HepG2 (cell line): ENCODE measurements around the gene NBPF1. TPM values are rescaled to one million over a fixed set of nuclear protein-coding genes. Genes with fewer than 3 reads are reported as not detected.

Source experiments
- ATF5 ChIP-seq: sonication (generic); formaldehyde crosslinking; IDR thresholded peaks from 2 replicates; pipeline ENCODE4 v1.4.0; 2020; ENCODE audit warnings: mild to moderate bottlenecking, low read depth, missing genetic modification reagents
- ATF7 ChIP-seq, 2 experiments: fragments of 450-650 bp in 1 of 2; sonication (generic) in 1 of 2; formaldehyde crosslinking in 1 of 2; IDR thresholded peaks; 2 replicates each; pipeline versions ENCODE4 v1.4.0 to v1.6.1; 2016 to 2020; ENCODE audit warnings: antibody characterized with exemption in 1 of 2, mild to moderate bottlenecking in 1 of 2, missing genetic modification reagents in 1 of 2
- DR1 ChIP-seq: sonication (generic); formaldehyde crosslinking; IDR thresholded peaks from 2 replicates; pipeline ENCODE4 v1.8.0; 2021; ENCODE audit warnings: mild to moderate bottlenecking, missing genetic modification reagents, inconsistent platforms
- E2F5 ChIP-seq: sonication (generic); formaldehyde crosslinking; conservative IDR thresholded peaks from 2 replicates; pipeline ENCODE4 v1.4.0; 2020; ENCODE audit warnings: missing genetic modification reagents
- FOXM1 ChIP-seq: sonication (generic); formaldehyde crosslinking; IDR thresholded peaks from 2 replicates; pipeline ENCODE4 v1.5.0; 2020; ENCODE audit warnings: missing genetic modification reagents
- FOXP1 ChIP-seq, 2 experiments: fragments of 450-650 bp in 1 of 2; IDR thresholded peaks; 2 replicates each; pipeline ENCODE4 v1.6.1; 2017 to 2018; ENCODE audit warnings: antibody characterized with exemption in 1 of 2
- GABPB1 ChIP-seq: IDR thresholded peaks from 2 replicates; pipeline ENCODE4 v1.6.1; 2016; ENCODE audit warnings: mild to moderate bottlenecking, missing genetic modification reagents, moderate library complexity, missing compliant biosample characterization
- KDM5B ChIP-seq: sonication (generic); formaldehyde crosslinking; IDR thresholded peaks from 2 replicates; pipeline ENCODE4 v1.4.0; 2020; ENCODE audit warnings: missing genetic modification reagents, mild to moderate bottlenecking, borderline replicate concordance
- KLF16 ChIP-seq, 2 experiments: sonication (generic) in 1 of 2; formaldehyde crosslinking in 1 of 2; IDR thresholded peaks; 2 replicates each; pipeline versions ENCODE4 v1.6.1 to v1.8.0; 2016 to 2023; ENCODE audit warnings: missing genetic modification reagents in 2 of 2, missing compliant biosample characterization in 1 of 2
- NAIF1 ChIP-seq: sonication (generic); formaldehyde crosslinking; IDR thresholded peaks from 2 replicates; pipeline ENCODE4 v1.5.0; 2020; ENCODE audit warnings: mild to moderate bottlenecking, missing genetic modification reagents, borderline replicate concordance
- RBM22 ChIP-seq: fragments of 200-400 bp; formaldehyde crosslinking; optimal IDR thresholded peaks from 2 replicates; pipeline ENCODE3; 2017; ENCODE audit warnings: mild to moderate bottlenecking, low read length, moderate library complexity
- TCF7L2 ChIP-seq: IDR thresholded peaks from 2 replicates; pipeline ENCODE4 v1.6.1; 2011; ENCODE audit warnings: mild to moderate bottlenecking, low read depth, low read length, moderate library complexity
- ZBTB33 ChIP-seq: sonication (generic); formaldehyde crosslinking; IDR thresholded peaks from 2 replicates; pipeline ENCODE4 v1.4.0; 2020; ENCODE audit warnings: missing genetic modification reagents
- ZEB1 ChIP-seq: IDR thresholded peaks from 2 replicates; pipeline ENCODE4 v1.6.1; 2012; ENCODE audit warnings: mild to moderate bottlenecking, low read depth, inconsistent platforms; ENCODE audit not compliant: insufficient replicate concordance
- ZFAT ChIP-seq: sonication (generic); formaldehyde crosslinking; conservative IDR thresholded peaks from 2 replicates; pipeline ENCODE4 v1.8.1; 2023; ENCODE audit warnings: missing genetic modification reagents, inconsistent platforms
- ZNF746 ChIP-seq: sonication (generic); formaldehyde crosslinking; IDR thresholded peaks from 2 replicates; pipeline ENCODE4 v1.8.0; 2022; ENCODE audit warnings: mild to moderate bottlenecking, missing genetic modification reagents
- ZNF773 ChIP-seq: sonication (generic); formaldehyde crosslinking; IDR thresholded peaks from 2 replicates; pipeline ENCODE4 v1.4.0; 2020; ENCODE audit warnings: missing genetic modification reagents, borderline replicate concordance
- polyA plus RNA-seq, 8 experiments: library from polyadenylated mRNA; depleted of rRNA in 3 of 8; stranded (reverse) in 7 of 8; unstranded in 1 of 8; fragments of >200 nt; fragmentation: Illumina TruSeq in 4 of 8; extraction: Trizol in 4 of 8; gene quantifications; 2 replicates each; pipeline versions ENCODE4 v1.2.1 to v1.2.3, GENCODE V29; 2011 to 2016; ENCODE audit warnings: low read depth in 4 of 8, missing spikeins in 1 of 8, mixed read lengths in 1 of 8; ENCODE audit not compliant: insufficient read depth in 1 of 8
- total RNA-seq, 5 experiments: library from RNA; depleted of rRNA; stranded (reverse); fragments of >200 nt; fragmentation: Illumina TruSeq; extraction: Trizol; gene quantifications; 2 replicates each; pipeline ENCODE4 v1.2.3, GENCODE V29; 2016; ENCODE audit warnings: low read depth in 1 of 5
- TF ChIP-seq, protein P1 (sequence below): sonication (generic); formaldehyde crosslinking; IDR thresholded peaks from 2 replicates; pipeline ENCODE4 v1.5.1; 2020; ENCODE audit warnings: missing genetic modification reagents, mild to moderate bottlenecking, borderline replicate concordance
- TF ChIP-seq, protein P2 (sequence below): fragments of 450-650 bp; IDR thresholded peaks from 2 replicates; pipeline ENCODE4 v1.6.1; 2017
- TF ChIP-seq, protein P3 (sequence below): sonication (generic); formaldehyde crosslinking; conservative IDR thresholded peaks from 2 replicates; pipeline ENCODE4 v1.8.0; 2022; ENCODE audit warnings: low read depth, missing genetic modification reagents

Gene NBPF1
- total and polyA plus RNA-seq, 2 of the 13 experiments (the other 11 are each of a cell fraction or from before 2014, with no cell fraction given), result 30.3 to 35.6 TPM

GRCh38 chr1:16631248-16632043 is 18.1 kb upstream of the NBPF1 start (continued):
- TF ChIP-seq DR1 (CRISPR knock-in tag), result 0 out of 2 replicates have a peak, but pooled peaks have one; percentile 25
- TF ChIP-seq GABPB1 (CRISPR knock-in tag), result peak; percentile 28; the same call in 1 of the 2 replicates
- TF ChIP-seq FOXP1 (IDR thresholded peaks at IDR 0.05), result 0 out of 2 replicates have a peak, but pooled peaks have one; percentile 12
- TF ChIP-seq FOXP1 (CRISPR knock-in tag; IDR thresholded peaks at IDR 0.05), result no peak
- TF ChIP-seq ZNF746 (CRISPR knock-in tag), result peak; percentile 56; the same call in 1 of the 2 replicates
- no peak for TF ChIP-seq ZEB1
- no peak for TF ChIP-seq ATF7 (IDR thresholded peaks at IDR 0.05)
- 0 out of 2 replicates have a peak, but pooled peaks have one; percentile 64 for TF ChIP-seq ATF7 (CRISPR knock-in tag; IDR thresholded peaks at IDR 0.05)
- TF ChIP-seq RBM22, result peak; percentile 20
- TF ChIP-seq E2F5, result no peak
- TF ChIP-seq ZBTB33 (CRISPR knock-in tag), result no peak
- TF ChIP-seq, protein P1, sequence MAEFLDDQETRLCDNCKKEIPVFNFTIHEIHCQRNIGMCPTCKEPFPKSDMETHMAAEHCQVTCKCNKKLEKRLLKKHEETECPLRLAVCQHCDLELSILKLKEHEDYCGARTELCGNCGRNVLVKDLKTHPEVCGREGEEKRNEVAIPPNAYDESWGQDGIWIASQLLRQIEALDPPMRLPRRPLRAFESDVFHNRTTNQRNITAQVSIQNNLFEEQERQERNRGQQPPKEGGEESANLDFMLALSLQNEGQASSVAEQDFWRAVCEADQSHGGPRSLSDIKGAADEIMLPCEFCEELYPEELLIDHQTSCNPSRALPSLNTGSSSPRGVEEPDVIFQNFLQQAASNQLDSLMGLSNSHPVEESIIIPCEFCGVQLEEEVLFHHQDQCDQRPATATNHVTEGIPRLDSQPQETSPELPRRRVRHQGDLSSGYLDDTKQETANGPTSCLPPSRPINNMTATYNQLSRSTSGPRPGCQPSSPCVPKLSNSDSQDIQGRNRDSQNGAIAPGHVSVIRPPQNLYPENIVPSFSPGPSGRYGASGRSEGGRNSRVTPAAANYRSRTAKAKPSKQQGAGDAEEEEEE (CRISPR knock-in tag), result no peak
- TF ChIP-seq, protein P2, sequence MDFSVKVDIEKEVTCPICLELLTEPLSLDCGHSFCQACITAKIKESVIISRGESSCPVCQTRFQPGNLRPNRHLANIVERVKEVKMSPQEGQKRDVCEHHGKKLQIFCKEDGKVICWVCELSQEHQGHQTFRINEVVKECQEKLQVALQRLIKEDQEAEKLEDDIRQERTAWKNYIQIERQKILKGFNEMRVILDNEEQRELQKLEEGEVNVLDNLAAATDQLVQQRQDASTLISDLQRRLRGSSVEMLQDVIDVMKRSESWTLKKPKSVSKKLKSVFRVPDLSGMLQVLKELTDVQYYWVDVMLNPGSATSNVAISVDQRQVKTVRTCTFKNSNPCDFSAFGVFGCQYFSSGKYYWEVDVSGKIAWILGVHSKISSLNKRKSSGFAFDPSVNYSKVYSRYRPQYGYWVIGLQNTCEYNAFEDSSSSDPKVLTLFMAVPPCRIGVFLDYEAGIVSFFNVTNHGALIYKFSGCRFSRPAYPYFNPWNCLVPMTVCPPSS, result no peak
- no peak for TF ChIP-seq FOXM1 (CRISPR knock-in tag)
- no peak for TF ChIP-seq ZNF773 (CRISPR knock-in tag)
- TF ChIP-seq KLF16 (CRISPR knock-in tag; IDR thresholded peaks at IDR 0.05), result no peak
- no peak for TF ChIP-seq NAIF1 (CRISPR knock-in tag)
- TF ChIP-seq, protein P3, sequence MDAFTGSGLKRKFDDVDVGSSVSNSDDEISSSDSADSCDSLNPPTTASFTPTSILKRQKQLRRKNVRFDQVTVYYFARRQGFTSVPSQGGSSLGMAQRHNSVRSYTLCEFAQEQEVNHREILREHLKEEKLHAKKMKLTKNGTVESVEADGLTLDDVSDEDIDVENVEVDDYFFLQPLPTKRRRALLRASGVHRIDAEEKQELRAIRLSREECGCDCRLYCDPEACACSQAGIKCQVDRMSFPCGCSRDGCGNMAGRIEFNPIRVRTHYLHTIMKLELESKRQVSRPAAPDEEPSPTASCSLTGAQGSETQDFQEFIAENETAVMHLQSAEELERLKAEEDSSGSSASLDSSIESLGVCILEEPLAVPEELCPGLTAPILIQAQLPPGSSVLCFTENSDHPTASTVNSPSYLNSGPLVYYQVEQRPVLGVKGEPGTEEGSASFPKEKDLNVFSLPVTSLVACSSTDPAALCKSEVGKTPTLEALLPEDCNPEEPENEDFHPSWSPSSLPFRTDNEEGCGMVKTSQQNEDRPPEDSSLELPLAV, result no peak
- 0 out of 2 replicates have a peak, but pooled peaks have one; percentile 6 for TF ChIP-seq KDM5B (CRISPR knock-in tag)
- no peak for TF ChIP-seq TCF7L2
- TF ChIP-seq ATF5 (CRISPR knock-in tag), result no peak
- TF ChIP-seq ZFAT (CRISPR knock-in tag), result no peak
